ENCODE data around the gene ASXL3.

Gene ASXL3

DNA sequence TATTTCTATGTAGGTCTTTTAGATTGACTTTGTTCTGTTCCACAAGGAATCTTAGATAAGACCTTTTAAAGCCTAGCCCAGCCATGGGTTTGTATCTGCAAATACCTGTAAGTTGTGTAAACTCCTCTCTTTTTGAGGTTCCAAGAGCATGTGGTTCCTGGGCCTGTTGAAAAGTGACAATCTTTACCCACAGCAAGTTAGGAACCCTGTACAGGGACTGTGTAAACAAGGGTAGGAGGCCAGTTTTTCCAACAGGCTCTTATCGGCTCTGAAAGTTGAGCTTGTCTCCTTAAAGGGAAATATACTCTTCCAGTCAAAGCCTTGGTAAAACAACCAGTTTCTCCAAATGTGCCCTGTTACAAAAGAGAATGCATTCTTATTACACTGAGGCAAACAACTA is 15.3 kb upstream of the ASXL3 start:
- H3K27ac ChIP-seq (ENCODE audit: low read depth, low read length), result no peak overlapping the region
- no peak overlapping the region for H3K4me3 ChIP-seq (ENCODE audit: low read depth in 1 of 5, low read length in 5 of 5)
- no peaks in the 10 kb centered on the region for H3K36me3 ChIP-seq (ENCODE audit: control insufficient read depth in 5 of 5, insufficient read depth in 5 of 5, low read length in 5 of 5)
- no peaks in the 10 kb centered on the region for H3K27me3 ChIP-seq (ENCODE audit: control insufficient read depth in 5 of 5, insufficient read depth in 4 of 5, low read length in 5 of 5)
- peaks cover 0 to 3% (median 0%) of the 10 kb centered on the region in 5 donors for H3K9me3 ChIP-seq (ENCODE audit: control insufficient read depth in 5 of 5, low read length in 5 of 5)
- H3K9ac ChIP-seq (ENCODE audit: low read length in 5 of 5), result no peak overlapping the region
- H3K4me1 ChIP-seq (ENCODE audit: control insufficient read depth in 5 of 5, insufficient read depth in 5 of 5, low read length in 5 of 5), result no peaks in the 10 kb centered on the region

DNA sequence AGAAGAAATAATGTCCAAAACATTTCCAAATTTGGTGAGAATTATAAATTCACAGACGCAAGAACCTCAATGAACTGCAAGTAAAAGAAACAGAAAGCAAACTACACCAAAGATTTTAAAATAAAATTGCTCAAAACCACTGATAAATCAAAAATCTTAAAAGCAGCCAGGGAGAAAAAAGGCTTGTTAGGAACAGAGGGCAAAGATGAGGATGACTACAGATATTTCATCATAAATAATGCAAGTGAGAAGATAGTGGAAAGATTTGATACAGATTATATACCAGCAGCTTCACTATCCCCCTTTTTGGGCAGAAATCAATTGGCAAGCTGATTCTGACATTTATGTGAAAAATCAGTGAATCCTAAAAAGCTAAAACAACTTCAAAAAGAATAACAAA is 10.3 kb upstream of the ASXL3 start:
- no peaks in the 10 kb centered on the region for H3K36me3 ChIP-seq (ENCODE audit: control insufficient read depth in 5 of 5, insufficient read depth in 5 of 5, low read length in 5 of 5)

DNA sequence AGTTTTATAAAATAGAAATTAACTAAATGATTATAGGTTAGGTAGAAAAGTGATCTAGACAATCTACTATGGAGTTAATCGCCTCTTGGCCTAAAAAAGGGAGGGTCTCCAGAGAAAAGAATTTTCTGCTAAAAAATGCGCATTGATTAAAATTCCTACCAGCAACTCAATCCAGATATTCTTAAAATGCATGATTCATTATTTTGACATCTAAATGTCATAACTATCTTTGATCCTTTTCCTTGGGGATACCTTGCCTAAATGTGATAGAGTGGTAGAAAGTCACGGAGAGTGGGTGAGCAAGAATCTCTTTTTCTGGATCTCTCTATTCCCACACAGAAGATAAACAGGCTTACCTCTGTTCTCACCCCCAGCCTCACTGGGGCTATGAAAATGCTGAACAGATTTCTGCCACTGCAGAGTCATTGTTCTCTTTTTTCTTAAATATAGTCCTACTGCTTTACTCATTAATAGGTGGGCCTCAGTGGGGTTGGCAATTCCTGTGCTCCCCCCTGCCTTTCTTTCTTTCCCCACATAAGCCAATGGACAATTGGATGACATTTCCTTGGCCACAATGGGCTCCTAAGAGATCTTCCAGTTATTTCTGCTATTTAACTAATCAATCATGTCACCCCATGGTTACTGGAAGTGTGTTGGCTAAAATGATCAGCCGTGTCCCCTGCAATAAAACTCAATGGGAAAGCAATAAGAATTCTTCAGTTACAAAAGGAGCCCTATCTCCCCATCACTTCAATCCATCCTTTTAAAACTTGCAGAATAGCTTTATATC is 5.8 kb upstream of the ASXL3 start:
- H3K4me1 ChIP-seq (ENCODE audit: control insufficient read depth in 5 of 5, insufficient read depth in 5 of 5, low read length in 5 of 5), result peaks cover 0 to under 1% (median 0%) of the 10 kb centered on the region in 5 donors
- H3K27ac ChIP-seq (ENCODE audit: low read depth, low read length), result no peak overlapping the region
- H3K9me3 ChIP-seq (ENCODE audit: control insufficient read depth in 5 of 5, low read length in 5 of 5), result peaks cover 0 to 5% (median 0%) of the 10 kb centered on the region in 5 donors
- H3K36me3 ChIP-seq (ENCODE audit: control insufficient read depth in 5 of 5, insufficient read depth in 5 of 5, low read length in 5 of 5), result no peaks in the 10 kb centered on the region
- H3K4me3 ChIP-seq (ENCODE audit: low read depth in 1 of 5, low read length in 5 of 5), result no peak overlapping the region
- no peak overlapping the region for H3K9ac ChIP-seq (ENCODE audit: low read length in 5 of 5)
- peaks cover 0 to 3% (median 2%) of the 10 kb centered on the region in 5 donors for H3K27me3 ChIP-seq (ENCODE audit: control insufficient read depth in 5 of 5, insufficient read depth in 4 of 5, low read length in 5 of 5)

More for the DNA sequence above, 10.3 kb upstream of the ASXL3 start:
- no peaks in the 10 kb centered on the region for H3K4me1 ChIP-seq (ENCODE audit: control insufficient read depth in 5 of 5, insufficient read depth in 5 of 5, low read length in 5 of 5)
- no peaks in the 10 kb centered on the region for H3K27me3 ChIP-seq (ENCODE audit: control insufficient read depth in 5 of 5, insufficient read depth in 4 of 5, low read length in 5 of 5)
- H3K9me3 ChIP-seq (ENCODE audit: control insufficient read depth in 5 of 5, low read length in 5 of 5), result peaks cover 0 to 5% (median 0%) of the 10 kb centered on the region in 5 donors
- no peak overlapping the region for H3K9ac ChIP-seq (ENCODE audit: low read length in 5 of 5)
- H3K27ac ChIP-seq (ENCODE audit: low read depth, low read length), result no peak overlapping the region
- no peak overlapping the region for H3K4me3 ChIP-seq (ENCODE audit: low read depth in 1 of 5, low read length in 5 of 5)

DNA sequence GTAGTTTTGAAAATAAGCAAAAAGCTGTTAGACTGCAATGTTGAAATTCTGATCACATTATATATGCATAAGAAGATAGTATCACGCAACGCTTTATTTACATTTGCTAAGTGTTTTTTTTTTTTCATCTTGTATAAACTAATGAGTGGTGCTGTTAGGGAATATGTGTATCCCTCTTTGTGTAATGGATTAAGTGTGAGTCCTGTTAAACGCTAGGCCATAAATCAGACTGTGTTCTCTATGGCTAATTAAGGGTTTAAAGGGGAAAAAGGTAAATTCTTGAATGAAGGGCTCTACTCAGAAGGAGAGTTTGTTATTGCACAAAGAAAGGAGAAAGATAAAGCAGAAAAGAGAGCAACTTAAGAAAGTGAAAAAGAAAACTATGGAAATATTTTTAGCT is 4.8 kb upstream of the ASXL3 start:
- Histone ChIP-seq H3K4me3 (ENCODE audit: low read depth in 1 of 5, low read length in 5 of 5) (no peak overlapping the region), H3K4me1 (ENCODE audit: control insufficient read depth in 5 of 5, insufficient read depth in 5 of 5, low read length in 5 of 5) (peaks cover 3 to 8% (median 7%) of the 10 kb centered on the region in 5 donors), H3K36me3 (ENCODE audit: control insufficient read depth in 5 of 5, insufficient read depth in 5 of 5, low read length in 5 of 5) (no peaks in the 10 kb centered on the region), H3K27me3 (ENCODE audit: control insufficient read depth in 5 of 5, insufficient read depth in 4 of 5, low read length in 5 of 5) (peaks cover 0 to 3% (median 2%) of the 10 kb centered on the region in 5 donors), H3K9ac (ENCODE audit: low read length in 5 of 5) (no peak overlapping the region), H3K27ac (ENCODE audit: low read depth, low read length) (no peak overlapping the region), H3K9me3 (ENCODE audit: control insufficient read depth in 5 of 5, low read length in 5 of 5) (no peaks in the 10 kb centered on the region)

DNA sequence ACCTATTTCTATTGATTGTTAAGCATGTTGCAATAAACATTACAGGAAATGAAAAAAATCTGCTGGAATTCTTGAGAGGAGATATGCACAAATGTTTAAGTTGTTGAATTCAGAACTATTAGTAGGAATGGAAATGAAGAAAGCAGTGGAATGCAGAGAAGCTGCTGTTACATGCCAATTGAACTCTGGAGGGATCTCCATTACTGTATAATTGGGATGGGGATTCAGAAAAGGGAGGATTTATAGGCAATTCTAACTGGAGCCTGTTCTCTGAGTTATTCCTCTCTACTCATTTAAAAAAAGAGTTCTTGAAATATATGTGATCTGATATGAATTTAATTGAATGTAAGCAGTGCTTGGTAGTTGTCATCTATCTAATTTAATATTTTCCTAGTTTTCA is 2.6 kb upstream of the ASXL3 start:
- Histone ChIP-seq H3K4me1 (ENCODE audit: control insufficient read depth in 5 of 5, insufficient read depth in 5 of 5, low read length in 5 of 5) (peaks cover 3 to 15% (median 13%) of the 10 kb centered on the region in 5 donors), H3K36me3 (ENCODE audit: control insufficient read depth in 5 of 5, insufficient read depth in 5 of 5, low read length in 5 of 5) (no peaks in the 10 kb centered on the region), H3K27ac (ENCODE audit: low read depth, low read length) (no peak overlapping the region), H3K9ac (ENCODE audit: low read length in 5 of 5) (no peak overlapping the region), H3K4me3 (ENCODE audit: low read depth in 1 of 5, low read length in 5 of 5) (no peak overlapping the region), H3K27me3 (ENCODE audit: control insufficient read depth in 5 of 5, insufficient read depth in 4 of 5, low read length in 5 of 5) (peaks cover 0 to 3% (median 2%) of the 10 kb centered on the region in 5 donors), H3K9me3 (ENCODE audit: control insufficient read depth in 5 of 5, low read length in 5 of 5) (no peaks in the 10 kb centered on the region)

DNA sequence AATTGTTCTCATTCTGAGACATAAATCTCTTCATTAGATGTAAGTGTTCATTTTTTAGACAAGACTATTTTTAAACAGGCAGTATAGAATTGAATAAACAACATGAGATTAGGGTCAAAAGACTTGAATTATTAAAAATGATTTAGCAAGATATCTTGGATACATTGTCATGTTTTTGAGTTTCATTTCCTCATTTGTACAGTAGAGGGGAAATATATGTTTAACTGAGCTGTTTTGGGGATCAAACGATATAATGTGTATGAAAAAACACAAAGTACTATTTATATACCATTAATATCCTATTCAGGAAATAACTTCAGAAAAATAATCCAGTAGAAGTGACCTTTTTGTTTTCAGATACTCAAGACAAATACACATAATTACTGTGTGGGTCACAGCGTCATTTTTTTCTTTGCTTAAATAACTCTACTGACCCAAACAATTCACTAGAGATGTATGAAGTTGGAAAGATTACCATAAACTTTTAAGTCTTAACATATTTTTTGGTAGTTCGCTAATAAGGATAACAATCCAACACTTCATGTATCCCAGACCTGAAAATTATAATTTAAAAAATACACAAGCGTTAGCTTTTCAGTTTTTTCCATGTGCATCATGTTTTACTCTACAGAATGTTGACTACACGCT is 896 bp upstream of the ASXL3 start:
- H3K4me3 ChIP-seq (ENCODE audit: low read depth in 1 of 5, low read length in 5 of 5), result peak overlapping the region; percentile 69 to 89 (median 83)
- peaks cover 3 to 15% (median 13%) of the 10 kb centered on the region in 5 donors for H3K4me1 ChIP-seq (ENCODE audit: control insufficient read depth in 5 of 5, insufficient read depth in 5 of 5, low read length in 5 of 5)
- H3K27ac ChIP-seq (ENCODE audit: low read depth, low read length), result peak overlapping the region; percentile 73
- H3K9ac ChIP-seq (ENCODE audit: low read length in 5 of 5), result peak overlapping the region in 1 of 5 donors; percentile 78
- H3K27me3 ChIP-seq (ENCODE audit: control insufficient read depth in 5 of 5, insufficient read depth in 4 of 5, low read length in 5 of 5), result peaks cover 0 to 3% (median 2%) of the 10 kb centered on the region in 5 donors
- H3K9me3 ChIP-seq (ENCODE audit: control insufficient read depth in 5 of 5, low read length in 5 of 5), result no peaks in the 10 kb centered on the region
- H3K36me3 ChIP-seq (ENCODE audit: control insufficient read depth in 5 of 5, insufficient read depth in 5 of 5, low read length in 5 of 5), result no peaks in the 10 kb centered on the region

DNA sequence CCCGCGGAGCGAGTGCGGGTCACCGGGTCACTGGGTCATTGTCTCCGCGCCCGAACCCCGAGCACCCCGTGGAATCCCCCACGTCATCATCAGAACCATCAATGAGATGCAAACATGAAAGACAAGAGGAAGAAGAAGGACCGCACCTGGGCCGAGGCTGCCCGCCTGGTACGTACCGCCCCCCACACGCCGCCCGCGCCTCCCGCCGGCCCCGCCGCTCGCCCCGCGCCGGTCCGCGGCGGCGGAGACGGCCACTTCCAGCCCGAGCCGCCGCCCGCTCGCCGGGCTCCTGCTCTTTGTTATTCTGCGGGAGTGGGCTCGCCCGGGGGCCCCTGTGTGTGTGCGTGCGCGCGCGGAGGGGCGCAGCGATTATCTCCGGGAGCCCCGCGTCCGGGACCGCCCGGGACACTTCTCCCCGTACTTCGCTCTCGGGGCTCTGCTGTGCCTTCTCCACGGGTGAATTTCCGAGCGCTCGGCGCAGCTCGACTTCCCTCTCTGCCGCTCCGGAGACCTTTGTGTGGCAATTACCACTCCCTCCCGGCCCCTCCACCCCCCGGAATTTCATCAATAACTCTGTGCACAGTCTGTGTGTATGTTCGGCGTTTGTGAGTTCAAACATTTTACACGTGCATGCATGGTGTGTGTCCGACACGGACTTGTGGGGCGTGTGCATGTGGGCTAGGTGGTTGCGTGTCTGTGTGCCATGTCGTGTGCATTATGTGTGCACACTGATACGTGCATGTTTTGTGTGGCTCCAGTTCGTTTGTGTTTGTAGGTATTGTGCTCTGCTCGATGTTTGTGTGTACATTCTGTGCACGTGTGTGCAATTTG is 714 bp downstream of the ASXL3 start:
- H3K27me3 ChIP-seq (ENCODE audit: control insufficient read depth in 5 of 5, insufficient read depth in 4 of 5, low read length in 5 of 5), result peaks cover 0 to 3% (median 2%) of the 10 kb centered on the region in 5 donors
- peak overlapping the region; percentile 58 for H3K27ac ChIP-seq (ENCODE audit: low read depth, low read length)
- no peaks in the 10 kb centered on the region for H3K36me3 ChIP-seq (ENCODE audit: control insufficient read depth in 5 of 5, insufficient read depth in 5 of 5, low read length in 5 of 5)
- H3K4me1 ChIP-seq (ENCODE audit: control insufficient read depth in 5 of 5, insufficient read depth in 5 of 5, low read length in 5 of 5), result peaks cover 3 to 15% (median 13%) of the 10 kb centered on the region in 5 donors
- H3K9ac ChIP-seq (ENCODE audit: low read length in 5 of 5), result peak overlapping the region in 1 of 5 donors; percentile 58
- no peaks in the 10 kb centered on the region for H3K9me3 ChIP-seq (ENCODE audit: control insufficient read depth in 5 of 5, low read length in 5 of 5)
- H3K4me3 ChIP-seq (ENCODE audit: low read depth in 1 of 5, low read length in 5 of 5), result peak overlapping the region; percentile 31 to 76 (median 74)

DNA sequence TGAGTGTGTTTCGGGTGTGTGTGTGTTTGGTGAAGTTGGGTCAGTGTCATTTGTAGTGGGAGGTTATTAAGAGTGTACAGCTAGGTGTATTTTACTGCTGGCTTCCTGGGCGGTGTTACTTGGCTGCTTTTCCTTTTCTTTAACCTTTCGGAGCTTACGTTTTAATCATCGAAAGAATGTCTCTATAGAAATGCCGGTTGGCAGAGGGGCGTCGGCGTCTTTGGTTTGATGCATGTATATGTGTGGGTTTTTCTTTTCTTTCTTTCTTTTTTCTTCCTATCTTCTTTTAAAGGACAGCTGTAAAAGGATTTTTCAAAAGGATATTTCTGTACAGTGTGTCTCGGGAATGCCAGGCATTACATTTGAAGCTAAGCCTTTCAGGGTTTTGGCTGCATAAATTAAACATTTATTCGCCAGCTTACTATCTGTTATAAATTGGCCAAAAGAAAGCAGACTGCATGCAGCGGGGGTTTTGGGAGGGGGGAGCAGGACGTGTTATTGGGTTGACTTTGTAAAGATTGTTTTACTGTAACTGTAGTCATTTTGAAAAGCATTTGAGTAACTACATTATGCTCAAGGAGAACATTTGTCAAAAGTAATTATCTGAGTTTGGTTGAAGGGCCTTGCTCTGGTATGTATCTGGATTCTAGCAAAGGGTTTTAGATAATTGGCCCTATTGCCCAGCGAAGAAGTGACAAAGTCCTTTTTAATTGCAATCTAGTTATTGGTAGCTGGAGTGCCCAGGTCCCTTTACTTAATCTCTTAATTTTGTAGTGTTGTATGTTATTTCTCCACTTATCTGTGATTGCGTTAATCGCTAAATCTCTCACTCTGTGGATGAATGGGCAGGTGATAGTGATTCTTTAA is 1.6 kb downstream of the ASXL3 start:
- Histone ChIP-seq H3K27me3 (ENCODE audit: control insufficient read depth in 5 of 5, insufficient read depth in 4 of 5, low read length in 5 of 5) (peaks cover 0 to 3% (median 2%) of the 10 kb centered on the region in 5 donors), H3K27ac (ENCODE audit: low read depth, low read length) (peak overlapping the region; percentile 58), H3K9ac (ENCODE audit: low read length in 5 of 5) (peak overlapping the region in 1 of 5 donors; percentile 58), H3K4me1 (ENCODE audit: control insufficient read depth in 5 of 5, insufficient read depth in 5 of 5, low read length in 5 of 5) (peaks cover 3 to 15% (median 13%) of the 10 kb centered on the region in 5 donors), H3K36me3 (ENCODE audit: control insufficient read depth in 5 of 5, insufficient read depth in 5 of 5, low read length in 5 of 5) (no peaks in the 10 kb centered on the region), H3K9me3 (ENCODE audit: control insufficient read depth in 5 of 5, low read length in 5 of 5) (no peaks in the 10 kb centered on the region), H3K4me3 (ENCODE audit: low read depth in 1 of 5, low read length in 5 of 5) (peak overlapping the region; percentile 31 to 76 (median 74))

DNA sequence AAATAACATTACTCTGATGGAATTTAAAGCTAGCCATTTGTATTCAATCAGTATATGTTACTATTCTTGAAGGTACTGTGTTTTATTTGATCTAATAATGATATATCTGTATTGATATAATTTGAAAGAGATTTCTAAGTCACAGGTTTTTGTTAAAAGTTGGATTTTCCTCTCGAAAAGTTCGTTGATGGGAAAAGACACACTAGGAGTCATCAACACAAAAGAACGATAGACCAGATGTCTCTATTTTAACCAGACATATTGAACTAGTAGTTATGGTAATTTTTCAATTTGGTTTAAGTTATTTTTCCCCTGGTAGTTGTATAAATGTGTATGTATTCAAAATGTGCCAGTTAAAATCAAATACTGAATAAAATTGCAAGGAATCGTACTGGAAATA is 2.5 kb downstream of the ASXL3 start:
- no peak overlapping the region for H3K4me3 ChIP-seq (ENCODE audit: low read depth in 1 of 5, low read length in 5 of 5)
- H3K27ac ChIP-seq (ENCODE audit: low read depth, low read length), result no peak overlapping the region
- no peaks in the 10 kb centered on the region for H3K36me3 ChIP-seq (ENCODE audit: control insufficient read depth in 5 of 5, insufficient read depth in 5 of 5, low read length in 5 of 5)
- no peaks in the 10 kb centered on the region for H3K27me3 ChIP-seq (ENCODE audit: control insufficient read depth in 5 of 5, insufficient read depth in 4 of 5, low read length in 5 of 5)
- peaks cover 3 to 20% (median 14%) of the 10 kb centered on the region in 5 donors for H3K4me1 ChIP-seq (ENCODE audit: control insufficient read depth in 5 of 5, insufficient read depth in 5 of 5, low read length in 5 of 5)
- no peak overlapping the region for H3K9ac ChIP-seq (ENCODE audit: low read length in 5 of 5)
- H3K9me3 ChIP-seq (ENCODE audit: control insufficient read depth in 5 of 5, low read length in 5 of 5), result no peaks in the 10 kb centered on the region

All from subcutaneous abdominal adipose tissue (tissue), 5 donors.